Uterus (tissue), 4 donors: Measurements from ENCODE around the gene RBM22. TPM values are rescaled to one million over a fixed set of nuclear protein-coding genes. Genes with fewer than 3 reads are reported as not detected.

Experiments used
- DNase-seq, 2 donors: peaks; one replicate each; pipeline ENCODE4 v3.0.0-alpha.2; 2019 to 2020
- H3K27ac ChIP-seq, 2 donors: fragments of 200-600 bp; sonication (generic); 1 replicate in 1 of 2; 2 replicates in 1 of 2; pipeline ENCODE4 v1.5.1; 2016 to 2018
- H3K27me3 ChIP-seq, 2 donors: fragments of 200-600 bp; sonication (generic); one replicate each; pipeline ENCODE4 v1.5.1; 2018 to 2019; ENCODE audit warnings: control low read depth in 1 of 2
- H3K36me3 ChIP-seq, 2 donors: fragments of 200-600 bp; sonication (generic); one replicate each; pipeline ENCODE4 v1.5.1; 2019; ENCODE audit warnings: control low read depth in 1 of 2
- H3K4me1 ChIP-seq, 2 donors: fragments of 200-600 bp; sonication (generic); one replicate each; pipeline ENCODE4 v1.5.1; 2018 to 2019; ENCODE audit warnings: control low read depth in 1 of 2
- H3K4me3 ChIP-seq, 2 donors: fragments of 200-600 bp; sonication (generic); 1 replicate in 1 of 2; 2 replicates in 1 of 2; pipeline ENCODE4 v1.5.1; 2018 to 2019; ENCODE audit warnings: mild to moderate bottlenecking in 1 of 2
- H3K9me3 ChIP-seq, 2 donors: fragments of 200-600 bp; sonication (generic); one replicate each; pipeline ENCODE4 v1.5.1; 2019; ENCODE audit warnings: control low read depth in 1 of 2
- CTCF ChIP-seq, 4 experiments: fragments of 200-600 bp in 2 of 4; fragments of 450-650 bp in 2 of 4; sonication (generic) in 2 of 4; IDR thresholded peaks; one replicate each; pipeline ENCODE4 v1.5.1; 2016 to 2019; ENCODE audit warnings: antibody characterized with exemption in 4 of 4, mild to moderate bottlenecking in 2 of 4, moderate library complexity in 1 of 4
- POLR2A ChIP-seq, 2 donors: fragments of 450-650 bp; IDR thresholded peaks; one replicate each; pipeline ENCODE4 v1.6.1; 2016; ENCODE audit warnings: antibody characterized with exemption in 2 of 2, mild to moderate bottlenecking in 1 of 2, moderate library complexity in 1 of 2
- intact Hi-C: fragments of 100-400 bp; cut with DNase I; formaldehyde crosslinking; loops from one replicate; pipeline ENCODE4 v1.15.1; 2023; ENCODE audit warnings: low total_unique reads
- total RNA-seq, 4 donors: library from RNA; depleted of rRNA in 3 of 4; stranded (reverse); fragments of >200 nt in 3 of 4; gene quantifications; one replicate each; pipeline versions ENCODE4 v1.1.0 to v1.2.4, GENCODE V29; 2014 to 2023
- donor health status: DM: yes; HTN: yes; CAD: no.

The RBM22 gene
- total RNA-seq, 4 donors from 2014 or later: 38.2 to 58.4 (median 43.2) TPM

GRCh38 chr5:150665044-150665443, 35.8 kb downstream of the RBM22 start:
- no peaks in the 10 kb centered on the region for H3K27me3 ChIP-seq
- H3K9me3 ChIP-seq: no peaks in the 10 kb centered on the region
- TF ChIP-seq CTCF (IDR thresholded peaks at IDR 0.05) (no peak), POLR2A (IDR thresholded peaks at IDR 0.05) (no peak)
- intact Hi-C loops: no loop called here
- H3K27ac ChIP-seq: no peak overlapping the region
- H3K36me3 ChIP-seq: no peaks in the 10 kb centered on the region
- H3K4me3 ChIP-seq: no peak overlapping the region
- no peaks in the 10 kb centered on the region for H3K4me1 ChIP-seq
- DNase-seq: no peak

GRCh38 chr5:150663936-150664335, 36.9 kb downstream of the RBM22 start:
- no peaks in the 10 kb centered on the region for H3K9me3 ChIP-seq
- no peak overlapping the region for H3K4me3 ChIP-seq
- H3K36me3 ChIP-seq: no peaks in the 10 kb centered on the region
- H3K27me3 ChIP-seq: no peaks in the 10 kb centered on the region
- intact Hi-C loops: loop anchor here (5.0 kb wide), 1 partner anchor 87 kb away; no protein-coding TSS in a partner anchor
- no peak for DNase-seq
- no peak for TF ChIP-seq CTCF (IDR thresholded peaks at IDR 0.05)
- no peak for TF ChIP-seq POLR2A (IDR thresholded peaks at IDR 0.05)
- no peaks in the 10 kb centered on the region for H3K4me1 ChIP-seq
- no peak overlapping the region for H3K27ac ChIP-seq

GRCh38 chr5:150662731-150663516, 37.9 kb downstream of the RBM22 start:
- Histone ChIP-seq H3K36me3 (no peaks in the 10 kb centered on the region), H3K9me3 (no peaks in the 10 kb centered on the region), H3K27me3 (no peaks in the 10 kb centered on the region), H3K4me1 (peaks cover 0 to under 1% of the 10 kb centered on the region in 2 donors), H3K4me3 (no peak overlapping the region), H3K27ac (no peak overlapping the region)
- intact Hi-C loops: loop anchor here (5.0 kb wide), 1 partner anchor 86 kb away; no protein-coding TSS in a partner anchor
- no peak for TF ChIP-seq CTCF (IDR thresholded peaks at IDR 0.05)
- TF ChIP-seq POLR2A (IDR thresholded peaks at IDR 0.05): no peak
- DNase-seq: peak in 1 of 2 donors; percentile 5

GRCh38 chr5:150661821-150662596, 38.9 kb downstream of the RBM22 start:
- Histone ChIP-seq H3K27ac (no peak overlapping the region), H3K4me3 (no peak overlapping the region)
- intact Hi-C loops: loop anchor here (5.0 kb wide), 1 partner anchor 85 kb away; no protein-coding TSS in a partner anchor

More at GRCh38 chr5:150661821-150662596, 38.9 kb downstream of the RBM22 start:
- Histone ChIP-seq H3K9me3 (no peaks in the 10 kb centered on the region), H3K36me3 (no peaks in the 10 kb centered on the region), H3K27me3 (no peaks in the 10 kb centered on the region), H3K4me1 (peaks cover 0 to 7% of the 10 kb centered on the region in 2 donors)
- TF ChIP-seq POLR2A (IDR thresholded peaks at IDR 0.05) (no peak), CTCF (IDR thresholded peaks at IDR 0.05) (no peak)
- DNase-seq: peak in 1 of 2 donors; percentile 13
